Kidney glomerular epithelial cell (primary cell): ENCODE results near the gene MAP3K6.
A peak's percentile ranks its signal among the peaks of the same experiment; 100 is the strongest.

Experiments used
- DNase-seq: peaks from one replicate; lab custom pipeline; 2025; lab: John Stamatoyannopoulos, UW

The MAP3K6 gene

DNA sequence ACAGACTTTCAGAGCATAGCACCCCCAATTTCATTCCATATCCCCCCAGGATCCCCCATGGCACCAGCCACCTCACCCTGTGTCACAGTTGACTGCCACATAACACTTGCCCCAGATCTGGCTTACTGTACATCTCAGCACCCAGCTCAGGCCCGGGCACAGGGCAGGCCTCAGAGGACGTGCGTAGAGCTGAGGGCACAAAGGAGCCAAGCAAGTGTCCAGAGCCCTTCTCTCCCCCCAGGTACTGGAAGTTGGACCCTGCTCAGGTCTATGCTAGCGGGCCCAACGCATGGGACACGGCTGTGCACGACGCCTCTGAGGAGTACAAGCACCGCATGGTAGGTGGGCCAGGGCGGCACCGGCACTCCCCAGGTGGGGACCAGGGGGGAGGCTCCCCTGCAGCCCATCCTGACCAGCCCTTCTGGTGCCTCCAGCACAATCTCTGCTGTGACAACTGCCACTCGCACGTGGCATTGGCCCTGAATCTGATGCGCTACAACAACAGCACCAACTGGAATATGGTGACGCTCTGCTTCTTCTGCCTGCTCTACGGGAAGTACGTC is 33.0 kb downstream of the MAP3K6 start:
- DNase-seq: no peak

GRCh38 chr1:27332536-27333281 is 34.1 kb downstream of the MAP3K6 start:
- no peak for DNase-seq

DNA sequence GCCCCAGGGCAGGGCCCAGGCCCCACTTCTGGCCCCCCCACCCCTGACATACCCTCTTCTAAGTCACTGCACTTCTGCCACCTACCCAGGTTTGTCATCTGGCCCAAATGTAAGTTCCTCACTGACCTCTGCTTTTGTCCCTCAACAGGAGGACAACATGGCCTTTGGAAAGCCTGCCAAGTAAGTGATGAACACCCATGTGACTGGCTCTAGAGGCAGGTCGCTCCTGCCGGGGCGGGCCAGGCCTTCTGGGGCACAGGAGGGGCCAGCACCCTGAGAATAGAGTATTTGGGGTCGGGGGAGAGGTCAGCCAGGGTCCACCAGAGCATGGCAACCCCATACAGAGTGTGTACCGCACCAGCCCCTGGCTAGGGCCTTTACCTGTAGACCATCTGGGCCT is 34.8 kb downstream of the MAP3K6 start:
- DNase-seq: no peak

GRCh38 chr1:27331426-27331825 is 35.3 kb downstream of the MAP3K6 start:
- DNase-seq: no peak

DNA sequence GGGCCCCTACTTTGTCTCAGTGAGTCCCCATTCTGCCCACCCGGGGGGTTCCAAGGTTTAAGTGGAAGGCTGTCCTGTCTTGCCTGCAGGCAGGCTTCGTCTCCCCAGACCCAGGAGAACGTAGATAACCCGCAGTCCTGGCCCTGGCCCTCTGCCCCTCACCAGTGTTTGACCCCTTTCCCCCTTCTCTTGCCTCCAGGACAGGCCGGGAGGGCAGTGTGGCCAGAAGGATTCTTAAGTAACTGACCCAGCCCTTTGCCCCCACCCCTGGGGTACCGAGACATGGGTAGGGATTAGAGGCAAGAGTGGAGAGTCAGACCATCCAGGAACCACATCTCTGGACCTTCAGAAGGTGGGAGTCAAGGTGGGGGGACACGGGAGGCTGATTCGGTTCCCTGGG is 36.0 kb downstream of the MAP3K6 start:
- DNase-seq: no peak

GRCh38 chr1:27327964-27328363 is 38.8 kb downstream of the MAP3K6 start:
- no peak for DNase-seq

DNA sequence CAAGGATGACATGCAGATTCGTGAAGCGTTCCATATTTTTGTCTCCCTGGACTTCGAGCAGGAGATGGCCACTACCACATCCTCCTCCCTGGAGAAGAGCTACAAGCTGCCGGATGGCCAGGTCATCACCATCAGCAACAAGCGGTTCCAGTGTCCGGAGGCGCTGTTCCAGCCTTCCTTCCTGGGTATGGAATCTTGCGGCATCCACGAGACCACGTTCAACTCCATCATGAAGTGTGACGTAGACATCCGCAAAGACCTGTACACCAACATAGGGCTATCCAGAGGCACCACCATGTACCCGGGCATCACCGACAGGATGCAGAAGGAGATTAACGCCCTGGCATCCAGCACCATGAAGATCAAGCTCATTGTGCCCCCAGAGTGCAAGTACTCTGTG is 41.5 kb downstream of the MAP3K6 start:
- no peak for DNase-seq

DNA sequence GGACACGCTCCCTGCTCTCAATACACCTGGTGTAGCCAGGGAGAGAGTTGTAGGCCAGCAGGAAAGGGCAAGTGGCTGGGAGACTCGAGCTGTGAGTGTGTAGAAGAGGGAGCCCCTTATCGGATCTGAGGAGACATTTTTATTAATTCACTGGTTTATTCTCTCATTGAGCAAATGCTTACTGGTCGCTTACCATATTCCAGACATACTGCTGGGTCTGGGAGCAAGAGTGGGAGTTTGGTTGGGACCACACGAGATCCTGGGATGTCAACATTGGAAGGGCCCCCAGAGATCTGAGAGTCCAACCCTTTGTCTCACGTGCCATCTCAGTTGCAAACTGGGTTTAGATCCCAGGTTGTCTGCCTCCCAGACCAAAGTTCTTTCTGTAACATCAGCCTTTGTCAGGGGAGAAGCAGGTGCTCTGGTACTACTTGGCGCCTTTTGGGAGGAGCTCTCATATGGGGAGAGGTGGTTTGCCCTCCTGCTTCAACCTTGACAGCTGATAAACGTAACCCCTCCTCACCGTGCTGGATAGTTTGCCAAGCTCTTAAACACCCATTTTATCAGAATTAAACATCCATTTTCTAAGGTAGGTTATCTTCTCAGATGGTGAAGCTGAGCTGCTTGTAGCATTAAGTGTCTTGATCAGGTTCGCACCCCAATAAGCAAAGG is 44.1 kb downstream of the MAP3K6 start:
- DNase-seq: no peak

DNA sequence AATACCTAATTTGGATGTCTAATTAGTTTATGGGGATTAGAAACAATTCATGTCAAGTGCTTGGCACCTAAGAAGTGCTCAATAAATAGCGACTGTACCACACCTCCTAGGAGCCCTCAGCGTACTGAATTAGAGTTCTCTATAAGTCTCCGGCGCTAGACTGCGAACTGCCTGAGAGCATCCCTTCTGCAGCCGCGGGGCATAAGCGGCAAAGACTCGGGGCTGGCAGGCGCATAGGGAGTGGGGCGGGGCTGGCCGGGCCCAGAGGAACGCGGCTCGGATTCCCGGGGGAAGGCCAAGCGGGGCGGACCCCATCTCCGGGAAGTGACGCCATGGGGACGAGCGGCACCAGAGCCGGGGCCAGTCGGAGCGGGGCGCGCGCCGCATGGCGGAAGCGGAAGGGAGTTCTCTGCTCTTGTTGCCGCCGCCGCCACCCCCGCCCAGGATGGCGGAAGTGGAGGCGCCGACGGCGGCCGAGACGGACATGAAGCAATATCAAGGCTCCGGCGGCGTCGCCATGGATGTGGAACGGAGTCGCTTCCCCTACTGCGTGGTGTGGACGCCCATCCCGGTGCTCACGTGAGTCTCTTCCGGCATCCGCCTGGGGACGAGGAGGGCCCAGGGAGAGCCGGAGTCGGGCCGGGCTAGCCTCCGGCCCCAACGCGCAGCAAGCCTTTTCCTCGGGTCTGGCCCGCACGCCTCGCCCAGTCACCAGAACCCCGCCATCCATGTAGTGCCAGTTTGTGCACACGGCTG is 44.8 kb downstream of the MAP3K6 start, which contains the start of gene TMEM222:
Gene TMEM222 (plus strand): TSS at position 351 of the 756 bp plus-strand sequence. CDS start 35 bp downstream, at position 386.
- peak; percentile 92 for DNase-seq

DNA sequence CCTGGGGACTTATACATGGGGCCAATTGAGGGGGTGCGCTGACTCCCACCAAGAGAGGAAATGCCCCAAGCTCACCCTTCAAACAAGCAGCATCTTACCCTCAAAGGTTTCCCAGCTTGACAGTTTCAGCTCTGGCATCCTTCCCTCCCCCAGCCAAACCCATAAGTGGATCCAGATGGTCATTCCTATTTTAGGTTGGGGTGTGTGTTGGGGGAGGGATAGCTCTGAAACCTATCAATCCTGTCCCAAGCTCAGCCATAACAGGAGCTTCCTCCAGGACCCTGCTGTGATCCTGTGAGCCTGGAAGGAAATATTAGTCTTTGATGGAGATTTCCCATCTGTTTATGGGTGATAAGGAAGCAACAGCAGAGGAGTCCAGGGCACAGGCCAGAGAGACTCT is 48.2 kb downstream of the MAP3K6 start:
- no peak for DNase-seq

DNA sequence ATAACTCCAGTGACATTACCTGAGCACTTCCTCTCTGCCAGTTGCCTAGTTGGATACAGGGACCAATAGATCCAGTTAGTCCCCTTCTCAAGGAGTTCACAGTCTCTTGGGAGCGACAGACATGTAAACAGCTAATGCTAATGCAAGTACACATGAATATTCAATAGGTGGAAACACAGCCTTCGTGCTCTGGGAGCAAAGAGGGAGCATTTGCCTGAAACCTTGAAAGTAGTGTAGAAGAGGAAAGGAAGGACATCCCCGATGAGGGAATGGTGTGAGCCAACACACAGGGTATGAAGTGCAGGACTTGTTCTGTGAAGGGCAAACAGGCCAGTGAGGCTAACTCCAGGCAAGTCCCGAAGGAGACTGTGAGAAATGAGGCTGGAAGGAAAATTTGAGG is 48.6 kb downstream of the MAP3K6 start:
- no peak for DNase-seq

- DNase-seq: no peak
Measured at GRCh38 chr1:27316860-27317259, 49.9 kb downstream of the MAP3K6 start.

DNA sequence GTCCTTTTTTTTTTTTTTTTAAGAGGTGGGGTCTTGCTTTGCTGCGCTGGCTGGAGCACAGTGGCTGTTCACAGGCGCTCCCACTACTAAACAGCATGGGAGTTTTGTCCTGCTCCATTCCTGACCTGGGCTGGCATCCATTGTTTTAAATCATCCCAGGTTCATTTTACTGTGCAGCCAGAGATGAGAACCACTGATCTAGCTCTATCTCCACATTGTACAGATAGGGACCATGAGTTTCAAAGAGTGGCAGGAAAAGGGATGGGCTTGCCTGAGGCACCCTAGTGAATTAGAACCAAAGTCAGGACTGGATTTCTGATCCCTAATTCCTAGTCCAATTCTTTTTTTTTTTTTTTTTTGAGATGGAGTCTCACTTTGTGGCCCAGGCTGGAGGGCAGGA is 52.0 kb downstream of the MAP3K6 start:
- DNase-seq: no peak

GRCh38 chr1:27314169-27314568 is 52.6 kb downstream of the MAP3K6 start:
- no peak for DNase-seq

DNA sequence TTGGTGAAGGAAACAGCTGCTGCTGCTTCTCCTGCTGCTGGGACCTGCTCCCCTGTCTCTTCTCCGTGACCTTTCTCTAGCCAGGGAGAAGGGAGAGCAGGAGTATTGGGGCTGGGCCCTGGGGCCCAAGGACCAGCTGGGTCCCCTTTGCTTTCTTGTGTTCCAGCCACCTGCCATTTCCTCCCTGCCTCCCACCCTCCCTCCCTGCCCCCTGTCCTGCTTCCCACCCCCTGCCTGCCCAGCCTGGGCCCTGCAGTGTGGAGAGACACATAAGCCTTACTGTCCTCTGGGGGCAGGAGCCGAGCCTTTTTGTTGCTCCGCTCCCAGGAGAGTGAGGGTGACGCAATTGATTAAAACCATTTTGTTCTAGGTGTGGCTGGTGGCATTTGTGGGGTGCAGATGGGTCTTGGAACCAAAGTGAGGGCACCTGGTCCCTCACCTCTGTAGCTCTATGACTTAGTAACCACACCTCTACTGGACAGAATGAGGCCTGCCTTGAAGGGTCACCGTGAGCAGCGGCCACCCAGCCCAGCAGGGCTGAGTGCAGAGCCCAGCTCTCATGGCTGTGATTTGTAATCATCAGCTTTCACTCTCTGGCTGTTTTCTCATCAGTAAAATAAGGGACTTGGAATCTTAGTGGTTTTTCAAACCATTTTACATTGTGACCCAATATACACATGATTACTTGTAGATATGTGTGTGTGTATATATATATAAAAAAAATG is 58.7 kb downstream of the MAP3K6 start:
- DNase-seq: no peak

DNA sequence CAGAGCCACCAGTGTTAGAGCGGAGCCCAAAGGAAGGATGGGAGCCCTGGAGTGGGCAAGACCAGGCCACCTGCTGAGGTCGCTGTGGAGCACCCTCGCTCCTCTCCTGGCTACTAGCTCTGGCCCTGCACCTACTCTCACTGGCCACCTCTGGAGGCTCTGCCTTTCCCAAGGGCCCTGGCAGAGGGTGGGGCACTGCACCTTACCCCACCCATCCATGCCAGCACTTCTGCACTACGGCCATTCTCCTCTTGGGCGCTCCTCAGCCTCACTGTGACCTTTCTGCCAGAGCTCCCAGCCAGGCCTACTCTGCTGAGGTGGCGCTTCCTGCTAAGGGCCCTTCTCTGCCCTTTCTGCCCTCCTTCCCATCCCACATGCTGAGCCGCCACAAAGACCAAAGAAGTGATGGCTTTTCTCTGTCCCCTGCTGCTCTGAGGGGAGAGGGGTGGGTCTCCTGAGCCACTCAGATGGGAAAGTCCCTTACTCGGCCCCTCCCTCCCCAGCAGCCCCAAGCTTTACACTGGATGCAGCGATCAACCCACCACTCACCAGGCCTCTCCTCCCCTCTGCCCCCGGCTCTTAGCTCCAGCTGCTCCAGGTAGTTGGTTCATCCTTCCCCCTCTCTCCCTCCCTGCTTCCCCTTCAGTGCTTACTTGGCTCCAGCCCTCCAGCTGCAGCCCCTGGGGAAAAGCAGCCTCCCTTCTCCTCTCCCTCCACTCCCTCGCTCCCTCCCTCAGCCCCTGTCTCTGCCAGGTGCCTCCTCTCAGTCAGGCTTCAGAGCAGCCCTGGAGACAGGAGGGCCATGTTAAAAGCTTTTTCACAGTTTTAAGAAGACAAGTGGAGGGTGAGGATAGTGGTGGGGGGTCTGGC is 59.6 kb downstream of the MAP3K6 start:
- no peak for DNase-seq

- DNase-seq: no peak
Measured at GRCh38 chr1:27306071-27306470, 60.7 kb downstream of the MAP3K6 start.
